HG03457 (cell line): ENCODE measurements around the gene OBSCN.
"Not testable (repeated sequence)": the region's sequence is repeated elsewhere in the genome, so short reads cannot be mapped to it uniquely, and the experiment has no call there.

Source experiments
- ATAC-seq: cut with Tn5 transposase; IDR thresholded peaks from one replicate; pipeline ENCODE4 v1.9.1; 2021; ENCODE audit warnings: moderate number of reproducible peaks; ENCODE audit not compliant: unreplicated experiment

OBSCN gene

DNA sequence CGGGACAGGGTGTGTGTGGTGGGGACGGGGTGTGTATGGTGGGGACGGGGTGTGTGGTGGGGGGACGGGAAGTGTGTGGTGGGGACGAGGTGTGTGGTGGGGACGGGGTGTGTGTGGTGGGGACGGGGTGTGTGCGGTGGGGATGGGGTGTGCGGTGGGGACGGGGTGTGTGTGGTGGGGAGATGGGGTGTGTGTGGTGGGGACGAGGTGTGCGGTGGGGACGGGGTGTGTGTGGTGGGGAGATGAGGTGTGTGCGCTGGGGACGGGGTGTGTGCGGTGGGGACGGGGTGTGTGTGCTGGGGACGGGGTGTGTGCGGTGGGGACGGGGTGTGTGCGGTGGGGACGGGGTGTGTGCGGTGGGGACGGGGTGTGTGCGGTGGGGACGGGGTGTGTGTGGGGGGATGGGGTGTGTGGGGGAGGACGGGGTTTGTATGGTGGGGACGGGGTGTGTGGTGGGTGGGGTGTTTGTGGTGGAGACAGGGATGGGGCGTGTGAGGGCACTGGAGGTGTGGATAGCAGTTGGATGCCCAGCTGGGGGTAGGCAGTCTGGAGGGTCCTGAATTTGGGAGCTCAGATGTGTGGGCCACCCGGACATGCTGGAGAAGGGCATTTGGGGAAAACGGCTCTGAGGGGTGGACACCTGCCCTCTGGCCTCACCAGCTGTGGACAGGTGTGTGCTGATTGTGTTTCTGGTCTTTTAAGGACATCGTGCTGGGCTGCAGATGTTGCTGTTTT lies 25.4 kb upstream of the OBSCN start:
- ATAC-seq: no peak

DNA sequence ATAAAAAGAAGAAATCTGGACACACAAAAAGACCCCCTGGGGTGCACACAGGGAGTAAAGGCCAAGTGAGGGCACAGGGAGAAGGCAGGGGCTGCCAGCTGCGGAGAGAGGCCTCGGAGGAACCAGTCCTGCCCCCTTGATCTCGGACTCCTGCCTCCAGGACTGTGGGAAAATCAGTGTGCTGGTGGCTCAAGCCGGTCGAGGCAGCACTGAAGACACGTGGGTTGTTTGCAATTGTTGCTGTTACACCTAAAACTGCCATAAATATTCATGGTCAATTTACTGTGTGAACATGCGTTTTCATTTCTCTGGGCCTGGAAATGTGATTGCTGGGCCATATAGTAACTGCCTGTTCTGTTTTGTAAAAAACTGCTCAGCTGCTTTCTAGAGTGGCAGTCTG lies 23.7 kb upstream of the OBSCN start:
- ATAC-seq: no peak

DNA sequence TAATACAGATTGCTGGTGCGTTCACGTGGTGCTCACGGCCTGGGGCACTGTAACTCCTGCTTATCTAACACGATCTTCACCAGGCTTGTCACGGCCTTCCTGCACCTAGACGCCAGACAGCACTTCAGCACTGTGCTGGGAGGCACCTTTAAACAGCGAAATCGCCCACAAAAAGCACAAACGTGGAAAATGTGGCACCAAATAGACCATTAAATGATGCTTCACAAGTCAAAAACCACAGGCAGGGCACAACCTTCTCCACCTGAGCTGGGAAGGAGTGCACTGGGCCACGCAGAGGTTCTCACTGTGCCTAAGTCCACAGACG lies 22.2 kb upstream of the OBSCN start:
- ATAC-seq: no peak

DNA sequence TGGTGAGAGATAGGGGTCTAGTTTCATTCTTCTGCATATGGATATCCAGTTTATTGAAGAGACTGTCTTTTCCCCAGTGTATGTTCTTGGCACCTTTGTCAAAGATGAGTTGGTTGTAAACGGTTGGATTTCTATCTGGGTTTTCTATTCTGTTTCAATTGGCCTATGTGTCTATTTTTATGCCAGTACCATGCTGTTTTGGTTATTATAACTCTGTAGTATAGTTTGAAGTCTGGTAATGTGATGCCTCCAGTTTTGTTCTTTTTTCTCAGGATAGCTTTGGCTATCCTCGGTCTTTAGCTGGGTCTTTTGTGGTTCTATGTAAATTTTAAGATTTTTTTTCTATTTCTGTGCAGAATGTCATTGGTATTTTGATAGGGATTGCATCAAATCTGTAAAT lies 19.6 kb upstream of the OBSCN start:
- not testable (repeated sequence) for ATAC-seq

DNA sequence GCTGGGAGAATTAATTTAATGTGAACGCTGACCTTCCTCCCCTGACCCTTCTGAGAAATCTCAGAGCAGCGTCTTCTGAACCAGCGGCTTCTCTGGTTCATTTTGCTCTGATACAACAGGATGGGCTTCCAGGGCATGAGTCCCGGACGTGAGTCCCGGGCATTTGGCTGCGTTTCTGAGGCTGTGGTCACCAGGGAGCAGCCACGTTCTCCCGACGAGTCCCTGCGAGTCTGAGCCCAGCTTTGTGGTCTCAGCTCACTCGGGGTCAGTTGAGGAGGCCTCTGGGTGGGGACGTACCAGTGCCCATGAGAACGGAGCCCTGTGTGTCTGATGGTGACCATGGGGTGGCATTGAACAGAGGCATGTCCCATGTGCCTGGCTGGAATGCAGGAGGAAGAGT lies 17.7 kb upstream of the OBSCN start:
- ATAC-seq: no peak

DNA sequence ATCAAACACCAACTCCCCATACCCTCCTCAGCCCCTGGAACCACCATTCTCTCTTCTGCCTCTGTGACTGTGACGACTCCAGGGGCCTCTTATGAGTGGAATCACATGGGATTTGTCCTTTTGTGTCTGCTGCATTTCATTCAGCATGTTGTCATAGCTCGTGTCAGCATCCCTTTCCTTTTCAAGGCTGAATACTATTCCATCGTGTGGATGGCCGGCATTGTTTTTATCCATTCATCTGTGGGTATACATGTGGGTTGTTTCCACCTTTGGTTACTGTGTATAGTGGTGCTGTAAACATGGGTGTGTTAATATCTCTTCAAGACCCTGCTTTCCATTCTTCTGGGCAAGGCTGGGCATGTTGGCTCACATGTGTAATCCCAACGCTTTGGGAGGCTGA lies 17.1 kb upstream of the OBSCN start:
- ATAC-seq: no peak

DNA sequence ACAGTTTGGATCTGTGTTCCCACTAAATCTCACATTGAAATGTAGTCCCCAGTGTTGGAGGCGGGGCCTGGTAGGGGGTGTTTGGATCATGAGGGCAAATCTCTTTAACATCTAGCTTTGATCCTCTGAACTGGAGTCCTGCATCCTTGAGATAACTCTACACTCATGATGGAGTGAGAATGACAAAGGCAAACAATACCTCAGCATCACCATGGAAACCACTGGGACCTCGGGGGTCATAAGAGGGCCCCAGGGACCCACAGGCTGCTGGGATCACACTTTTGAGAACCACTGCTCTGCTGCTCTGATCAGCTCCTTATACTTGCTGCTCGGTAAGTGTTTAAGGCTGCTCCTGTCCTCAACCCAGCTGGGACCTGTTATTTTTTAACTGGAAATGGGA lies 13.4 kb upstream of the OBSCN start:
- ATAC-seq: no peak

DNA sequence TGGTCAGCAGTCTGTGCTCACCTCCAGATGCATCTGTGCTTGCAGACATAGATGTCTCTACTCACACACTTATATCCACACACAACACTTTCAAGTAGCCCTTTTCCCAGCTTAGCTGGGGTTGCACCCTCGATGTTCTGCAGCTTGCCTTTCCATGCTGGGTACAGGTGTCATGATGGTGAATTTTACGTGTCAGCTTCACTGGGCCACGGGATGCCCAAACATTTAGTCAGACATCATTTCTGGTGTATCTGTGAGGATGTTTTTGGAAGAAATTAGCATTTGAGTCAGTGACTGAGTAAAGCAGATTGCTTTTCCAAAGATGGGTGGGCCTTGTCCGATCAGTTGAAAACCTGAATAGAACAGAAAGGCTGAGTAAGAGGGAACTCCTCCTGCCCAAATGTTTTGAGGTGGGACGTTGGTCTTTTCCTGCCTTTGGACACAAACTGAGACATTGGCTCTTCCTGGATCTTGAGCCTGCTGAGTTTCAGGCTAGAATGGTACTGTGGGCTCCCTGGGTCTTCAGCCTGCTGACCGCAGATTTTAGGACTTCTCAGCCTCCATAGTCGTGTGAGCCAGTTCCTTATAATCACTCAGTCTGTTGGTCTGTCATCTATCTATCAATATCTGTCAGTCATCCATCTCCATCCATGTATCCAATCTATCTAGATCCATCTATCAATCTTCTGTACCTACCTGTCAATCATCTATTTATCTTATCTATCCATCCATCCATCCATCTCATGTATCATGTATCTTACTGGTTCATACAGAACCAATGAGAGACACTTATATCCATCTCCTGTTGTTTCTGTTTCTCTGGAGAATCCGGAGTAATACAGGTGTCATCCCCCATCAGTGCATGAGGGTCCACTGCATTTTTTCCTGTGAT lies 12.7 kb upstream of the OBSCN start:
- ATAC-seq: no peak

DNA sequence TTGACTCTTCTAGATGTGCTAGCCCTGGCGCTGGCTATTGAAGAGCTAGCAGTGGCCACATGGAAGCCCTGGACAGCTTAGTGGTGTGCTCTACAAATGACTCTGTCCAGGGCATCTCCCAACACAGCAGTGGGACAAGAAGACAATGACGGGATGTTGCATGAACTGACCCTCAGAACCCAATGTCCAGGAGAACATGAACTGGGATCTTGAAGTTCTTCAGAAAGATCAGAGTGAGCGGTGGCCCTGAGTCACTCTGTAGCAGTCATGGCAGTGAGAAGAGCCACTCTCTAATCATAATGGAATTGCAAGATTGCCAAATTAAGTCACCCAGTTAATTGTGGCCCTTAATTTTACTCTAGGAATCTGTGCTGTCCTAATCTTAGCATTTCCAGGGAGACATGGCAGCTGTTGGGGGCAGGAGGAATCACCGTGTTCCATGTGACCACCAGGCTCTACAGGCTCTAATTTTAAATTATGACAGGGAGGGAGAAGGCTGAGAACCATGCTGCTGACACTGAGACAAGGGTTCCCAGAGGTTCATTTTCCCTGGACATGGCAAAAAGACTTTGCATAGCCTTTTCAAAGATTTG lies 10.2 kb upstream of the OBSCN start:
- no peak for ATAC-seq

DNA sequence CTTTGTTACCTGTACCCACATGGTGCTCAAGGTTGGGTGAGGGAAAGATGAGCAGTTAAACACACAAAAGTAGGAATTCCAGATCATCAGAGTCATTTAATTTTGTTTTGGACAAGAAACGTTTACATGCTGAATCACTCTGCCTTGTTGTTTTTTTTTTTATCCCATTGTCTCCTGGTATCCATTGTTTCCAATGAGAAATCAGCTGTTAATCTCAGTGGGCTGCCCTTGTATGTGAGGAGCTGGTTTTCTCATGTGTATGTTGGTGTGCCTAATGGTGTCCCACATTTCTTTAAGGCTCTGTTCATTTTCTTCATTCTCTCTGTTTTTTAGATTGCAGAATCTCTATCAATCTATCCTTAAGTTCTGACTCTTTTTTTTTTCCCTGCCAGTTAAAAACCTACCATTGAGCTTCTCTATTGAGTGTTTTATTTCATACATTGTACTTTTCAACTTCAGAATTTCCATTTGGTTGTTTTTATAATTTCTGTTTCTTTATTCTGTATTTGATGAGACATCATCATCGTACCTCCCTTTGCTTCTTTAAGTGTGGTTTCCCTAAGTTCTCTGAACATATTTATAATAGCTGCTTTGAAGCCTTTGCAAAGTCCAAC lies 8.8 kb upstream of the OBSCN start:
- no peak for ATAC-seq

DNA sequence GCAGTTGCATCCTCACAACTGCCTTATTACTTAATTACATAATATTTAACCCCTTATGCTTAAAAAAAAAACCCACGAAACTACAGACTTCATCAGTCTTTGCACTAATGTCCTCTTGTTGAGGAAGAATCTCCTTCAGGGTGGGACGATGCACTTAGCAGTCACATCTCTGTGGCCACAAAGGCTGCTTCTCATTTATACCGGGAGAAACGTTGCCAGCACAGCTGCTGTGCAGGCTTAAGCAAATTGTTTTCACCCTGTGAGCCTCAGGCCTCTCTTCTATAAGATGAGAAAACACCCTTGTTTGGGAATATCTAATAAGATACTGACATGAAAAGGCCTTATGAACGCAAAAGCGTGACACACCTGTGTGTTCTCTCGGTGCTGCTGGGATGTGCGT lies 2.9 kb upstream of the OBSCN start:
- no peak for ATAC-seq

DNA sequence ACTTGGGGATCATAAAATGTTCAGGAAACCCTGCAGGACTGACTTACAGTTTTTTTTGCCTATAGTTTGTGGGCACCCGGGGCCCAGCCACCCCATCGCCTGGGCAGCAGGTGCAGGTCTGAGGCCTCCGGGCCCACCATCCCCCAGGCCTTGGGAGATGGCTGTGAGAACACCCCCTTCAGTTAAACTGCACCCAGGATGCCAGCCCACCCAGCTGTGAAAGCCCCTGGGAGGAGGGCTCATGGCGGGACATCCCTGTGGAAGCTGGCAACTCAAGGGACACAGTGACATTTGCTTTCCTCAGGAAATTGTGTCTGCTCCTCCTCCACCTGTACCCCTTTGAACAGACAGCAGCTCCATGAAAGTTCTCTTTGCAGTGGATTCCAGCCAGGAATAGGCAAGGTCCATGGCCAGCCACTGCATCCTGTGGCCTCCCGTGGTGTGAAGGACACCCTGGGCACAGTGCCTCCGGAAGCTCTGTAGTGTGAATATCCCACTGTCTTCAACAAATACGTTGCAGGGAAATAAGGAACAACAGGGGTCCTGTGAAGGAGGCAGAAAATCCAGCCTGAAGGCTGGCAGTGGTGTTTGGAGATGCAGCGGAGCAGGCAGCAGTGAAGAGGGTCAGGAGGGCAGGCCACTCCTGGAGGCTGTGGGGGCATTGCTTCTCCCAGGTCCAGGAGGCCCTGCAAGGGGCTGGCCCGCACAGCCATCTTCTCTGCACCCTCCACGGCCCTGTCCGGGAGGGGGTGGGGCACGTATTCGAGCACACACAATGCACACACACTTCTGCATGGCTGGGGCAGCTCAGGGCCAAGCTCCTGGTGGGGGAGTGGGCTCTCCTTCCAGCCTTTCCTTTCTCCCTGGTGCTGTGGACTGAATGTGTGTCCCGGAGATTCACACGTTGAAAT lies 2.1 kb upstream of the OBSCN start:
- no peak for ATAC-seq

DNA sequence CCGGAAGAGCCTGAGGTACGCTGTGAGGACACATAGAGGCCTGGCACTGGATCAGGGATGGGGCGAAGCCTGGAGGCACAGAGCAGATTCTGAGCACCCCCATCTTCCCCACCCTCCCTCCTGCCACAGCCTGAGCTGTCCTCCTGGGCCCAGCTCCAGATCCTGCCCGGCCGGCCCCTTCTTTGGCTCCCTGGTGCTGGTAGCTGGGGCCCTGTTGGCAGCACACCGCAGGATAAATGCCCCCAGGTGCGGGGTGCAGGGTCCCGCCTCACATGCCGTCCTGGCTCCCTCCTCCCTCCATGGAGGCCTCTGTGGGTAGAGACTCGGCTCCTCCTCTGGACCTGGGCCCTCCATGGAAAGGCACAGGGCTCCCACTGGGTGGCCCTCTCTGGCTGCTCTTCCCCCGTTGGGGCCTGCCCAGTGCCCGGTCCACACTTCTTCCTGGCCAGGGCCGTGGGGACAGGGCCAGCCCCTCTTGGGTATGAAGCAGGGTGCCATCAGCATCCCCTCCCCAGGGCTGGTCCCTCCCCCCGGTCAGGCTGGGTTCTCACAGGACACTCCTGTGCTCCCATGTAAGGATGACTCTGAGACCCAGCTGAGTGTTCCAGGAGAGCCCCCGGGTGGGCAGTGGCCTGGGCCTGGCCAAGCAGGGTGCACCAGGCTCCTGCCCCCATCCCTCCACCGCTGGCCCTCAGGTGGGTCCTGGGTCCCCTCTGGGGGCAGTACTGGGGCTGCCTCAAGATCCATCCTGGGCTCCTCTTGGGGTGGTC lies 1.1 kb upstream of the OBSCN start:
- ATAC-seq: no peak

DNA sequence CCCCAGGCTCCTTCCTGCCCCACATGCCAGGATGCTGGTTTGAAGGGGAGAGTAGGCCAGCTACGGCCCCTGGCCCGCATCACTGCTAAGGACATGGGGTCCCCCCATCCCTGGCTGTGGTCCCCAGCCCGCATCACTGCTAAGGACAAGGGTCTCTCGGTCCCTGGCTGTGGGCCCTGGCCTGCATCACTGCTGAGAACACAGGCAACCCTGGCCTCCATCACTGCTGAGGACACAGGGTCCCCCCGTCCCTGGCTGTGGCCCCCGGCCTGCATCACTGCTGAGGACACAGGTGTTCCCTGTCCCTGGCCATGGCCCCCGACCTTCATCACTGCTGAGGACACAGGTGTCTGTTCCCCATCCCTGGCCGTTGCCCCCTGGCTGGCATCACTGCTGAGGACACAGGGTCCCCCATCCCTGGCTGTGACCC lies 448 bp upstream of the OBSCN start:
- ATAC-seq: no peak

DNA sequence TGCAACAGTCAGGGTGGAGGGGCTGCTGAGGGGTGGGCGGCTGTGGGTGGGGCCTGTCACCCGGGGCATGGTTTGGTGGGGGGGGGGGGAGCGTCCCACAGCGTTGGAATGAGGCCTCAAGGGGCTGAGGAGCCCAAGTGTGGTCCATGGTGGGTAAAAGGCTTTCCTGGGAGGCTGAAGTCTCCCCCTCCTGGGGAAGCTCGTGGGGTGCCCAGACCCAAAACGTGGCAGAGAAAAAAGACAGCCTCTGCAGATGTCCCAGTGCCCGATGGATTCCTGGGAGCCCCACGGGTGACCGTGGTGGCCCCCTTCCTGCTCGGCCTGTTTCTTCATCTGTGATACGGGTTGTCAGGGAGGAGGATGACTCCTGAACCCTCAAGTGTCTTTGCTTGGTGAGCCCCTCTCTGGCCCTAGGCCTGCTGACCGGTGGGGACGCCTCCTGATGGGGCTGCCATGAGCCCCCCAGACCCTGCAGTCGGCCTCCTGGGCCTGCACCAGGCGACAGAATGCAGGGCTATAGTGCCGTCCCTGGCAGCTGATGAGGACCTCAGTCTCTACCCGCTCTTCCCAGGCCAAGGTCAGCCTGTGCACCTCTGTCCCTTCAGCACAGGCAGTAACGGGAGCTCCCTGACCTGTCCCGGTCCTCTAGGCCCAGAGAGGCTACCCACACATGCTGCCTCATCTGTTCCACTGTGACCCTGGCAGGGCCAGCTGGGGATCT lies 1.1 kb downstream of the OBSCN start:
- no peak for ATAC-seq

DNA sequence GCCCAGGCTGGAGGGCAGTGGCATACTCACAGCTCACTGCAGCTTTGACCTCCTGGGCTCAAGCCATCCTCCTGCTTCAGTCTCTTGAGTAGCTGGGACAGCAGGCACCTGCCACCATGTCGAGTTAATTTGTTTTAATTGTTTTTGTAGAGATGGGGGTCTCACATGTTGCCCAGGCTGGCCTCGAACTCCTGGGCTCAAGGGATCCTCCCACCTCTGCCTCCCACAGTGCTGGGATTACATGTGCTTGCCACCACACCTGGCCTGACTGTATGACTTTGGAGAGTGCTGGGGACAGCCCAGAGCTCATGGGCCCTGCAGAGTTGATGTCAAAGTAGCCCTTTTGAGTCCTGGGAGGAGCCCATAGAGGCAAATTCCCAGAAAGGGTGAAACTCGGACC lies 1.8 kb downstream of the OBSCN start:
- ATAC-seq: no peak

DNA sequence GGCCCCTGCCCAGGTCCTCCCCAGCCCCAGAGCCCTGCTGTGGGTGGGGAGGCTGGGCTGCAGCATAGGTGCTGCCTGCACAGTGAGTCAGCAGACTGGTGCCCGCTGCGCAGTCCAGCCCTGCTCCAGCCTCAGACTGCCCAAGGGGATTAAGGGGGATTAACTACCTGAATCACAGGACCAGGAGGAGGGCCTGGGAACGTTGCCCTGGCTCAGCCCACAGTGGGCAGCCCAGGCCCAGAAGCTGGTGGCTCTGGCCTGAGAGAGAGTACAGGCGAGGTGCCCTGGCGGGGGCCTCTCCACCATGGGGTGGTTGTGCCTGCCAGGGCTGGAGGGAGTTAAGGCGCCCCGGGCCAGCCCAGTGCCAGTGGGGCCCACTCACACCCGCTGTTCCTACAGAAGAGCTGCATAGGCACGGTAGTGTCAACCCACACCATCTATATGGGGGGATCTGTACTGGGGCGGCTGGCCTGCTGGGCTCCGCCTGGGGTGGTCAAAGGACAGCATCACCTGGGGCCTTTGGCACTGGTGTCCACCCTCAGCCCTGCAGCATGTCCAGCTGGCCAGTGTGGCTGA lies 2.3 kb downstream of the OBSCN start:
- no peak for ATAC-seq

DNA sequence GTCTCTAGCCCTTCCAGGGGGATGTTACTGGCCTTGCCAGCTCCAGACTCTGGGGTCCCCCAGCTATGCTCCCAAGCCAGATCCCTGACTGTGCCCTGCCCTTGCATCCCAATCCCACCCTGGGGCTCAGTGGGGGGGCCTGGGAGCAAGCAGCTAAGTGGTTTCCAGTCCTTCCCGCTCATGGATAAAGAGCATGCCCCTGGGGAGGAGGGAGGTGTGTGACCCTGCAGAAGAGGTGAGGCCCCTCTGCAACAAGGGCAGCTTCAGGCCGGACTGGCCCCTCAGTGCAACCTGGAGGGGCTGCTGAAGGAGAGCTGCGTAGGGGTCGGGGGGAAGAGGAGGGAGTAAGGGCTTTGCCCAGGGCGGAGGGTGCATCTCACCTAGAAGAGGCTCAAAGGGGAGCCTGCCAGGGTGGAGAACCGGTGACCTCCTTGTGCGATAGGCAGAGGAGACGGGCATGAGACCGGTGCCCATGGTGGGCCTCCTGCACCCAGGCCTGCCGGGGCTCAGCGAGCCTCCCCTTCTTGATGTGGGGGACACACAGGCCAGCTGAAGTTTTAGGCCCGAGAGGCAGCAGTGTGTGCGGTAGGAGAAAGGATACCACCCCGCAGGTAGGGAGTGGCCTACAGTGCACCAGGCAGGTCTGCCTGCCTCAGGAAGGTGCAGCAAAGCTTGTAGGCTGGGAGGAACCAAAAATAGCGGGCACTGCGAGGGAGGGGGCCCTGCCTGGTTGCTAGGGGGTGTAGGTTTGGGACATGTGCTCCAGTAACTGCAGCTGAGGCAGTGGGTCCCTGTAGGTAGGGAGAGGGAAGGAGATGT lies 3.1 kb downstream of the OBSCN start:
- no peak for ATAC-seq
